Tracheal epithelial cell (primary cell): ENCODE measurements around the gene C5orf46. TPM values are rescaled to one million over a fixed set of nuclear protein-coding genes. Genes with fewer than 3 reads are reported as not detected.

ENCODE experiments used
- total RNA-seq: library from RNA; depleted of rRNA; stranded (reverse); fragments of >200 nt; gene quantifications from 2 replicates; pipeline ENCODE4 v1.2.1, GENCODE V29; 2014

The C5orf46 gene
- total RNA-seq: 1.2 TPM in 1 of 2 replicates, not detected in the other

DNA sequence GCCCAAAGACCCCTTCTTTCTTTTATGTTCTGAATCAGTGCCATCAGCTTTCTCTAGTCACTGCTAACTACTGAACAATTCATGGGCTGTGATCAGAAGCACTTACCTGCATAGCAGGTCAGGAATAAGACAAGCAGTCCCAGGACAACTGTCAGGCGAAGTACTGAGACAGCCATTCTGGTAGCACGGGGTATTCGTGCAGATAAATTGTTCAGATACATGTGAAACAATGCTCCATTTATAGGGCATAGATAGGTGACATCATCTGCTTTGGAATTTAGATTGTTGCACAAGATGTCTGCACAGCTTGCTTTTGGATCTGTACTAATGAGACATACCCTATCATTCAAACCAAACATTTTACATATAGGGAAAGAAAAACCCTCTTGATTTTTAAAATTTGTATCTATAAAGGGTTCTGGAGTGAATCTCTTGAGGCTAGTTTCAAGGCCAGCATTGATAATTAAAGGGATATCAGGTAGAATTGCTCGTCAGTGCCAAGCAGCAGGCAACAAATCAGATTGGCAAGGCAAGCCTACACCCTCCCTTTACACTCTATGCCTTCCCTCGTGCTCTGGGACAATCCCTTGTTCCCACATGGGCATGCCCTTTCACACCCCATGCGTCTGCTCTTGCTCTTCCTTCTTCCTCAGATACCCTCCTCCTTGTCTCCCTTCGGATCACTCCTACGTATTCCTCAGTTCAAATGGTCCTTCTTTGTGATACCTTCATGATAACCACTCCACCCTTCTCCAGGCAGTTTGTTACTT is at the start of gene C5orf46:
Gene C5orf46, minus strand, starts transcription at position 213 of the 770 bp plus-strand sequence. Its CDS starts 37 bp downstream, at position 176.

DNA sequence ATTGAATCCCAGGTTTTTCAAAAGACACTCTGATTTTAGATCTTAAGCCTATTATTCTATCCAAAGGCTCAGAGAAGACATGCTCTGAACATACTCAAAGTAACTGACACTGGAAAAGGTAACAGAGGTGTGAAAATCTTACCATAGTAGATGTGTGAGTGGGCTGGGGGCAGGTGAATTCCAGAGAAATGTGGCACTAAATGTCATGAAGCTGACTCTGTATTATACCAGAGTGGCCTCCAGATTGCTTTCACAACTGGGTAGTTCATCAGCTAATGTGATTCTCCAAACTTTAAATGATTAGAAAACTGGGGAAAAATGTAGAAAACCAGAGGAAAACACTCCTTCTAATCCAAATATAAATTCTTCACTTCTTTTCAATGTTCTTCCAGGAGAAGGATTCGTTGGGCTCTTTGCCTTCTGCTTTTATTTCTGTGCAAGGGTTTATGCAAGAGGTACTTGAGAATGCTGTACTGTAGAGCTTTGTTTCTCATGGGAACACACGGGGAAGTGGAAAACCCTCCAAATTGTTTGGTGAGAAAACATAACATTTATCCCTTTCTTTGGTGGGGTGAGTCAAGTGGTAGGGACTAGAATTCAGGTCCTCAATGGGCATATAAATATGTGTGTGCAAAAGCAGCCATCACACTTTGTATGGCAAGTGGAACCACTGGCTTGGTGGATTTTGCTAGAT is 28.1 kb downstream of the C5orf46 start, which contains the start of gene SCGB3A2:
Gene SCGB3A2, plus strand, starts transcription at position 646 of the 694 bp plus-strand sequence. CDS start 93 bp downstream, outside the sequence.

Other genes with a start within 250 kb of the C5orf46 start
- not detected in 2 replicates for gene JAKMIP2, start 123.8 kb downstream of the C5orf46 start, total RNA-seq
- 3.6 TPM in 1 of 2 replicates, not detected in the other for gene SPINK1, start 74.9 kb downstream of the C5orf46 start, total RNA-seq
- not detected in 2 replicates for gene SCGB3A2, start 27.8 kb downstream of the C5orf46 start, total RNA-seq
- 5.5 and 14.1 TPM in 2 replicates for gene SPINK5, start 157.4 kb upstream of the C5orf46 start, total RNA-seq